ENCODE measurements around the gene PRKAG3.
A peak's percentile ranks its signal among the peaks of the same experiment; 100 is the strongest.

DNA sequence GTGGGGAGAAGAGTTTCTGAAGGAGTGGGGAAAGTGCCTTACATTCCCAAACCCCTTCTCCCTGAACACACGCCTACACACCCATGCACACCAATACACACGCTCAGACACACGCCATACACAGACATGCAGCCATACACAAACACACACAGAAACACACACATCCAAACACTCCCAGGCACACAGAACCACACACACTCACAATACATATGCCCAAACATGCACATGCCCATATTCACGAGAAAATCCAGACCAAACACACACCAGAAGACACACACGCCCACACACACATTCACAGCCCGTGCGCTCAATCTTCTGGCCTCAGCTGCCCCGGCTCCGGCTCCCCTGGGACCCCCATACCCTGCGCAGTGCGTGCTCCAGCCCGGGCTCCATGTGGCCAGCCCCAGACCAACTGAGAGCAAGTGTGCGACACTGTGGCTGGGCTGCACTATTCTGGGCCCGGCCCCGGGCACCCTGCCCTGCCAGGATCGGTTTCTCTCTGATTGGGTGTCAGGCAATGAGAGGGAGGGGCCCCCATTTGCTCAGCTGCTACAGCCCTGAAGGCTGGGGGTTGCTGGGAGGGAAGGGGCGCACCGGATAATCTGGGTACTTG, at the start of gene PRKAG3:
- TF ChIP-seq, protein P1, sequence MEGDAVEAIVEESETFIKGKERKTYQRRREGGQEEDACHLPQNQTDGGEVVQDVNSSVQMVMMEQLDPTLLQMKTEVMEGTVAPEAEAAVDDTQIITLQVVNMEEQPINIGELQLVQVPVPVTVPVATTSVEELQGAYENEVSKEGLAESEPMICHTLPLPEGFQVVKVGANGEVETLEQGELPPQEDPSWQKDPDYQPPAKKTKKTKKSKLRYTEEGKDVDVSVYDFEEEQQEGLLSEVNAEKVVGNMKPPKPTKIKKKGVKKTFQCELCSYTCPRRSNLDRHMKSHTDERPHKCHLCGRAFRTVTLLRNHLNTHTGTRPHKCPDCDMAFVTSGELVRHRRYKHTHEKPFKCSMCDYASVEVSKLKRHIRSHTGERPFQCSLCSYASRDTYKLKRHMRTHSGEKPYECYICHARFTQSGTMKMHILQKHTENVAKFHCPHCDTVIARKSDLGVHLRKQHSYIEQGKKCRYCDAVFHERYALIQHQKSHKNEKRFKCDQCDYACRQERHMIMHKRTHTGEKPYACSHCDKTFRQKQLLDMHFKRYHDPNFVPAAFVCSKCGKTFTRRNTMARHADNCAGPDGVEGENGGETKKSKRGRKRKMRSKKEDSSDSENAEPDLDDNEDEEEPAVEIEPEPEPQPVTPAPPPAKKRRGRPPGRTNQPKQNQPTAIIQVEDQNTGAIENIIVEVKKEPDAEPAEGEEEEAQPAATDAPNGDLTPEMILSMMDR (IDR thresholded peaks at IDR 0.05), result no peak
- TF ChIP-seq POLR2AphosphoS5 (IDR thresholded peaks at IDR 0.05) (no peak), POLR2A (IDR thresholded peaks at IDR 0.05; ENCODE audit: low read depth) (peak; percentile 44), EP300 (IDR thresholded peaks at IDR 0.05) (no peak)
